HepG2 (cell line): Measurements from ENCODE around the gene OR13J1. TPM values are rescaled to one million over a fixed set of nuclear protein-coding genes. Genes with fewer than 3 reads are reported as not detected.

Source experiments
- ATAC-seq: fragments of 200-7000 bp; cut with Tn5 transposase; 3 replicates; pipeline ENCODE4 v1.9.1; 2020; ENCODE audit warnings: mild to moderate bottlenecking, moderate library complexity
- BruUV-seq: library from RNA; stranded (reverse); fragments of 400-500 nt; replicated peaks from 2 replicates; lab custom pipeline; 2021; lab: Mats Ljungman, UMichigan
- CTCF ChIA-PET: fragments of 300-600 bp; formaldehyde crosslinking; extraction: SDS; loops from one replicate; lab custom pipeline; 2021; ENCODE audit warnings: low total read pairs, inconsistent platforms, low intra/inter-chr PET ratio; lab: Yijun Ruan, JAX
- POLR2A ChIA-PET: fragments of 350-600 bp; sonication (Branson Sonifier 250); formaldehyde crosslinking; loops from one replicate; lab custom pipeline; 2020; ENCODE audit warnings: antibody characterized with exemption, inconsistent platforms; lab: Yijun Ruan, JAX
- DNase-seq: peaks from one replicate; pipeline ENCODE4 v3.0.0-alpha.2; 2015; ENCODE audit warnings: low spot score
- FAIRE-seq: peaks from 3 replicates; lab custom pipeline; 2011; peaks lifted over from hg19 to GRCh38; lab: Jason Lieb, UNC
- H2AFZ ChIP-seq: one replicate; pipeline ENCODE4 v1.6.1; 2011; ENCODE audit warnings: low read length, inconsistent platforms
- H3K27ac ChIP-seq: fragments of 300-600 bp; 3 replicates; pipeline ENCODE4 v1.8.0; 2011; ENCODE audit warnings: mixed run types, mild to moderate bottlenecking, mixed read lengths, low read length, inconsistent platforms; ENCODE audit not compliant: insufficient read depth; ENCODE audit errors: extremely low read length
- H3K27me3 ChIP-seq, 2 experiments: fragments of 200-600 bp in 1 of 2; 2 replicates in 1 of 2; 3 replicates in 1 of 2; pipeline versions ENCODE4 v1.6.0 to v1.8.0; 2011; ENCODE audit warnings: low read length in 2 of 2, mild to moderate bottlenecking in 2 of 2, moderate library complexity in 2 of 2, inconsistent platforms in 1 of 2; ENCODE audit not compliant: insufficient read depth in 2 of 2, control insufficient read depth in 1 of 2
- H3K36me3 ChIP-seq, 2 experiments: fragments of 200-600 bp in 1 of 2; replicated peaks in 1 of 2; 2 replicates in 1 of 2; 3 replicates in 1 of 2; pipeline versions ENCODE4 v1.5.1 to v1.8.0; 2011; ENCODE audit warnings: low read length in 2 of 2, inconsistent platforms in 1 of 2; ENCODE audit not compliant: insufficient read depth in 2 of 2, control insufficient read depth in 1 of 2
- H3K4me1 ChIP-seq: 2 replicates; pipeline ENCODE4 v1.5.1; 2012; ENCODE audit warnings: low read length, inconsistent platforms; ENCODE audit not compliant: insufficient read depth
- H3K4me2 ChIP-seq: 2 replicates; pipeline ENCODE4 v1.6.0; 2011; ENCODE audit warnings: low read depth, low read length, inconsistent platforms
- H3K4me3 ChIP-seq, 3 experiments: fragments of 200-600 bp in 1 of 3; sonication (generic), shearing (Covaris generic) in 1 of 3; replicated peaks in 1 of 3; 2 replicates each; pipeline ENCODE4 v1.5.1; 2011 to 2016; ENCODE audit warnings: low read length in 3 of 3, inconsistent platforms in 2 of 3, low read depth in 2 of 3, mild to moderate bottlenecking in 2 of 3, control low read depth in 1 of 3, mixed read lengths in 1 of 3; ENCODE audit not compliant: insufficient read depth in 1 of 3
- H3K79me2 ChIP-seq: one replicate; pipeline ENCODE4 v1.6.1; 2011; ENCODE audit warnings: low read length, inconsistent platforms; ENCODE audit not compliant: insufficient read depth
- H3K9ac ChIP-seq: 2 replicates; pipeline ENCODE4 v1.6.0; 2011; ENCODE audit warnings: mild to moderate bottlenecking, low read depth, low read length, inconsistent platforms; ENCODE audit not compliant: insufficient read depth
- H3K9me3 ChIP-seq: 2 replicates; pipeline ENCODE4 v1.5.1; 2012; ENCODE audit warnings: mild to moderate bottlenecking, low read length
- H4K20me1 ChIP-seq: 2 replicates; pipeline ENCODE4 v1.6.0; 2011; ENCODE audit warnings: inconsistent platforms, mild to moderate bottlenecking, low read length, moderate library complexity; ENCODE audit not compliant: insufficient read depth
- NFKBIZ ChIP-seq: IDR thresholded peaks from 2 replicates; pipeline ENCODE4 v1.6.1; 2018; ENCODE audit warnings: missing genetic modification reagents, missing compliant biosample characterization
- ZNF782 ChIP-seq: sonication (generic); formaldehyde crosslinking; IDR thresholded peaks from 2 replicates; pipeline ENCODE4 v1.4.0; 2020; ENCODE audit warnings: missing genetic modification reagents, mild to moderate bottlenecking, borderline replicate concordance
- ZSCAN22 ChIP-seq: sonication (generic); formaldehyde crosslinking; IDR thresholded peaks from 2 replicates; pipeline ENCODE4 v1.4.0; 2020; ENCODE audit warnings: mild to moderate bottlenecking, missing genetic modification reagents
- WGBS: methylation state at CpG from one replicate; pipeline ENCODE4 v1.1.6; 2017; ENCODE audit warnings: low lambda C conversion rate; 5-methylcytosine and 5-hydroxymethylcytosine counted together
- in situ Hi-C: cut with HindIII; loops from 2 replicates; pipeline ENCODE4 v1.10.0; 2017; ENCODE audit warnings: low pct_unique_long_range_greater_than_20kb; ENCODE audit not compliant: extremely low pct_ligation_motif_present
- intact Hi-C: fragments of 100-400 bp; cut with micrococcal nuclease; formaldehyde crosslinking; loops from one replicate; pipeline ENCODE4 v1.10.0; 2022; ENCODE audit not compliant: unreplicated experiment
- polyA plus RNA-seq, 8 experiments: library from polyadenylated mRNA; depleted of rRNA in 3 of 8; stranded (reverse) in 7 of 8; unstranded in 1 of 8; fragments of >200 nt; fragmentation: Illumina TruSeq in 4 of 8; extraction: Trizol in 4 of 8; gene quantifications; 2 replicates each; pipeline versions ENCODE4 v1.2.1 to v1.2.3, GENCODE V29; 2011 to 2016; ENCODE audit warnings: low read depth in 4 of 8, missing spikeins in 1 of 8, mixed read lengths in 1 of 8; ENCODE audit not compliant: insufficient read depth in 1 of 8
- total RNA-seq, 5 experiments: library from RNA; depleted of rRNA; stranded (reverse); fragments of >200 nt; fragmentation: Illumina TruSeq; extraction: Trizol; gene quantifications; 2 replicates each; pipeline ENCODE4 v1.2.3, GENCODE V29; 2016; ENCODE audit warnings: low read depth in 1 of 5
- TF ChIP-seq, protein P1 (sequence below): sonication (generic); formaldehyde crosslinking; IDR thresholded peaks from 2 replicates; pipeline ENCODE4 v1.4.0; 2020; ENCODE audit warnings: mild to moderate bottlenecking, missing genetic modification reagents
- TF ChIP-seq, protein P2 (sequence below): sonication (generic); formaldehyde crosslinking; conservative IDR thresholded peaks from 2 replicates; pipeline ENCODE4 v1.8.0; 2022; ENCODE audit warnings: mild to moderate bottlenecking, moderate library complexity, missing genetic modification reagents
- TF ChIP-seq, protein P3 (sequence below): fragments of 450-650 bp; IDR thresholded peaks from 2 replicates; pipeline ENCODE4 v1.6.1; 2016

Gene OR13J1
- total and polyA plus RNA-seq, 2 of the 13 experiments (the other 11 are each of a cell fraction or from before 2014, with no cell fraction given): not detected

DNA sequence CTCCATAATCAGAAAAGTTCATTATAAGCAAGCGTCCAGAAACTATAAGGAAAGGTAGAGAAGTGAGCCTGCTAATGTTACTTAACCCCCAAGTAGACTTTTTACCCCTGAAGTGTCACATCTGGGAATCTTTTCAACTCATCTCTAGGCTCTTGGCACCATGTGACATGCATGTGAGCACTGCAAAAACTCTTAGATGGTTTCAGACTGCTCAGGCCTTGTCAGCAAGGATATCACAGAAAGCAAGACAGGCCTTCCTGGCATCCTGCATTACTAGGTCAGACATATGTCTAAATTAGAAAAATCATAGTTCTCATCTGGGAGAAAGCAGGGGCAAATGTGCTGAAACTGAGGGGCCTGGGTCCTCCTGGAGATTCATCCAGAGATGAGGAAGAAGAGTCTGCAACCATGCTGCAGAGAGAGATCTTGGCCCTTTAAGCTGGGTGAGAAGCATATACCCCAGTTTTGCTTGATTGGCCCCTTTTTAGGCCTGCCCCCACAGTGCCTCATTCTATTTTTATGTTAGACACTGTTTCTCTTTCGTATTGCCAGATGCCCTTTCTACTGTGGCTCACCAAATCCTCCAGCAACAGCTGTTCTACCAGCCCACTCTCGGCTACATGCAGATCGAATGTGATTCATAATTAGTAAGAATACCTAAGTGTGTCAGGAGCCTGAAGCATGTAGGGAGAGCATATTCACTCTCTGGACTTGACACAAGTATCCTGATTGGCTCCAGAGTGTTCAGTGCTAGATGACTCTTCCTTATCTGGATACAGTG is 22.2 kb downstream of the OR13J1 start:
- POLR2A ChIA-PET: no interaction called here
- in situ Hi-C loops: no loop called here
- no peak for FAIRE-seq

DNA sequence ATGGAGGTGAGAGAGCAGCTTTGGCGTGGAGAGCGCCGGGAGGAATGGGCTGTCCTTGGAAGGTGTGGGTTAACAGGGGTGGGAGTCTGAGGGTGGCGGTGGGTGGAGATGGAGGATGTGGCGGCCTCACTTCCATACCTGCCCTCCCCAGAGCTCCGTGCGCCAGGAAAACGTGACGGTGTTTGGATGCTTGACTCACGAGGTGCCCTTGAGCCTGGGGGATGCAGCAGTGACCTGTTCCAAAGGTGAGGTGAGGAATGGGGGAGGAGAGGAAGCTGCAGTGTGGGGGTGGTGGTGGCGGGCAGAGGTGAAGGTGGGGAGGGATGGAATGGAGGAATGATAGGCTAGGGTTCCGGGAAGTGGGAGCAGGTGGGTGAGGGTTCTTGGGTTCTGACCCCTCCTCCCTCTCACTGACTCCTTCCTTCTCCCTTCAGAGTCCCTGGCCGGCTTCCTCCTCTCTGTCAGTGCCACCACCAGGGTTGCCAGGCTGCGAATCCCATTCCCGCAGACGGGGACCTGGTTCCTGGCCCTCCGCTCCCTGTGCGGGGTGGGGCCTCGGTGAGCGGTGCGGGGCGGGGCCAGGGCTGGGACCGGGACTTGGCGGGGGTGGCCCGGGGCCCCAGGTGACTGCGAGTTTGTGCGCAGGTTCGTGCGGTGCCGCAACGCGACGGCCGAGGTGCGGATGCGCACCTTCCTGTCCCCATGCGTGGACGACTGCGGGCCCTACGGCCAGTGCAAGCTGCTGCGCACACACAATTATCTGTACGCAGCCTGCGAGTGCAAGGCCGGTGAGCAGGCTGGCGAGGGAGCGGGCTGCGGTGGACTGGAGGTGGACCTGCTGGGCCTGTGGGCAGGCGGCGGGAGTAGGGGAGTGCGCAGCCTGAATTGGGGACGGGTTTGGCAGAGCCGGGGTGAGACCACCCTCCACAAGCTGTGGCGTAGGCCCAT is 24.1 kb downstream of the OR13J1 start:
- POLR2A ChIA-PET: no interaction called here
- TF ChIP-seq, protein P1, sequence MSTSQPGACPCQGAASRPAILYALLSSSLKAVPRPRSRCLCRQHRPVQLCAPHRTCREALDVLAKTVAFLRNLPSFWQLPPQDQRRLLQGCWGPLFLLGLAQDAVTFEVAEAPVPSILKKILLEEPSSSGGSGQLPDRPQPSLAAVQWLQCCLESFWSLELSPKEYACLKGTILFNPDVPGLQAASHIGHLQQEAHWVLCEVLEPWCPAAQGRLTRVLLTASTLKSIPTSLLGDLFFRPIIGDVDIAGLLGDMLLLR (CRISPR knock-in tag): no peak
- no peak for TF ChIP-seq ZNF782
- no peak for TF ChIP-seq NFKBIZ (CRISPR knock-in tag)
- TF ChIP-seq, protein P2, sequence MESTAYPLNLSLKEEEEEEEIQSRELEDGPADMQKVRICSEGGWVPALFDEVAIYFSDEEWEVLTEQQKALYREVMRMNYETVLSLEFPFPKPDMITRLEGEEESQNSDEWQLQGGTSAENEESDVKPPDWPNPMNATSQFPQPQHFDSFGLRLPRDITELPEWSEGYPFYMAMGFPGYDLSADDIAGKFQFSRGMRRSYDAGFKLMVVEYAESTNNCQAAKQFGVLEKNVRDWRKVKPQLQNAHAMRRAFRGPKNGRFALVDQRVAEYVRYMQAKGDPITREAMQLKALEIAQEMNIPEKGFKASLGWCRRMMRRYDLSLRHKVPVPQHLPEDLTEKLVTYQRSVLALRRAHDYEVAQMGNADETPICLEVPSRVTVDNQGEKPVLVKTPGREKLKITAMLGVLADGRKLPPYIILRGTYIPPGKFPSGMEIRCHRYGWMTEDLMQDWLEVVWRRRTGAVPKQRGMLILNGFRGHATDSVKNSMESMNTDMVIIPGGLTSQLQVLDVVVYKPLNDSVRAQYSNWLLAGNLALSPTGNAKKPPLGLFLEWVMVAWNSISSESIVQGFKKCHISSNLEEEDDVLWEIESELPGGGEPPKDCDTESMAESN (CRISPR knock-in tag): no peak

More for the DNA sequence above, 22.2 kb downstream of the OR13J1 start:
- Histone ChIP-seq H2AFZ (no peak overlapping the region), H3K27ac (no peak overlapping the region), H3K9me3 (no peaks in the 10 kb centered on the region), H3K9ac (no peak overlapping the region), H4K20me1 (no peaks in the 10 kb centered on the region), H3K4me3 (no peak overlapping the region), H3K79me2 (no peaks in the 10 kb centered on the region), H3K27me3 (no peaks in the 10 kb centered on the region), H3K4me2 (no peak overlapping the region), H3K4me1 (no peaks in the 10 kb centered on the region), H3K36me3 (no peaks in the 10 kb centered on the region)
- BruUV-seq: no TSS peak
- ATAC-seq (no peak), DNase-seq (no peak)
- TF ChIP-seq, protein P3, sequence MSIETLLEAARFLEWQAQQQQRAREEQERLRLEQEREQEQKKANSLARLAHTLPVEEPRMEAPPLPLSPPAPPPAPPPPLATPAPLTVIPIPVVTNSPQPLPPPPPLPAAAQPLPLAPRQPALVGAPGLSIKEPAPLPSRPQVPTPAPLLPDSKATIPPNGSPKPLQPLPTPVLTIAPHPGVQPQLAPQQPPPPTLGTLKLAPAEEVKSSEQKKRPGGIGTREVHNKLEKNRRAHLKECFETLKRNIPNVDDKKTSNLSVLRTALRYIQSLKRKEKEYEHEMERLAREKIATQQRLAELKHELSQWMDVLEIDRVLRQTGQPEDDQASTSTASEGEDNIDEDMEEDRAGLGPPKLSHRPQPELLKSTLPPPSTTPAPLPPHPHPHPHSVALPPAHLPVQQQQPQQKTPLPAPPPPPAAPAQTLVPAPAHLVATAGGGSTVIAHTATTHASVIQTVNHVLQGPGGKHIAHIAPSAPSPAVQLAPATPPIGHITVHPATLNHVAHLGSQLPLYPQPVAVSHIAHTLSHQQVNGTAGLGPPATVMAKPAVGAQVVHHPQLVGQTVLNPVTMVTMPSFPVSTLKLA: peak; percentile 6; the same call in 1 of the 2 replicates
- no peak for TF ChIP-seq ZSCAN22 (CRISPR knock-in tag)
- CTCF ChIA-PET: no interaction called here
- intact Hi-C loops: no loop called here
- 58% methylated on average over 4 of the region's 4 CpGs for WGBS

More for the DNA sequence above, 24.1 kb downstream of the OR13J1 start:
- Histone ChIP-seq H3K27ac (no peak overlapping the region), H3K9me3 (no peaks in the 10 kb centered on the region), H3K27me3 (no peaks in the 10 kb centered on the region), H3K4me3 (no peak overlapping the region), H3K36me3 (no peaks in the 10 kb centered on the region), H3K4me2 (no peak overlapping the region), H4K20me1 (no peaks in the 10 kb centered on the region), H3K4me1 (no peaks in the 10 kb centered on the region), H3K79me2 (no peaks in the 10 kb centered on the region), H3K9ac (no peak overlapping the region), H2AFZ (no peak overlapping the region)
- intact Hi-C loops (no loop called here), in situ Hi-C loops (no loop called here)
- no peak for FAIRE-seq
- no peak for ATAC-seq
- CTCF ChIA-PET: no interaction called here
- BruUV-seq: no TSS peak
- DNase-seq: no peak
- 81% methylated on average over 23 of the region's 53 CpGs for WGBS
